Ascending aorta (tissue), 2 donors: ENCODE results near the gene B3GNT5. TPM values are rescaled to one million over a fixed set of nuclear protein-coding genes. Genes with fewer than 3 reads are reported as not detected.

ENCODE experiments used
- DNase-seq, 2 donors: peaks; one replicate each; pipeline ENCODE4 v3.0.0-alpha.2; 2019; ENCODE audit warnings: low spot score in 2 of 2
- H3K27ac ChIP-seq, 2 donors: fragments of 200-600 bp; sonication (generic); one replicate each; pipeline ENCODE4 v1.5.1; 2016 to 2017; ENCODE audit warnings: mild to moderate bottlenecking in 1 of 2
- H3K27me3 ChIP-seq: fragments of 200-600 bp; sonication (generic); one replicate; pipeline ENCODE4 v1.5.1; 2017
- H3K36me3 ChIP-seq, 2 donors: fragments of 200-600 bp; sonication (generic); one replicate each; pipeline ENCODE4 v1.5.1; 2016
- H3K4me1 ChIP-seq, 2 donors: fragments of 200-600 bp; sonication (generic); one replicate each; pipeline ENCODE4 v1.5.1; 2016 to 2017; ENCODE audit warnings: mild to moderate bottlenecking in 1 of 2
- H3K4me3 ChIP-seq, 2 donors: fragments of 200-600 bp; sonication (generic); one replicate each; pipeline ENCODE4 v1.5.1; 2016 to 2017; ENCODE audit warnings: mild to moderate bottlenecking in 1 of 2
- H3K9me3 ChIP-seq, 2 donors: fragments of 200-600 bp; sonication (generic); one replicate each; pipeline ENCODE4 v1.5.1; 2016
- CTCF ChIP-seq, 3 experiments: fragments of 200-600 bp in 2 of 3; fragments of 450-650 bp in 1 of 3; sonication (generic) in 2 of 3; IDR thresholded peaks; one replicate each; pipeline ENCODE4 v1.5.1; 2016 to 2019; ENCODE audit warnings: antibody characterized with exemption in 3 of 3, mild to moderate bottlenecking in 1 of 3, moderate library complexity in 1 of 3
- intact Hi-C: fragments of 100-400 bp; cut with DNase I; formaldehyde crosslinking; loops from one replicate; pipeline ENCODE4 v1.15.1; 2023
- total RNA-seq: library from RNA; depleted of rRNA; stranded (reverse); fragments of >200 nt; gene quantifications from one replicate; pipeline ENCODE4 v1.1.0, GENCODE V29; 2016

The B3GNT5 gene
- total RNA-seq, 1 donor from 2014 or later, result 0.11 TPM

GRCh38 chr3:183254487-183255347 lies 1.7 kb downstream of the B3GNT5 start:
- no peak for DNase-seq
- intact Hi-C loops, result loop anchor here (2.0 to 5.0 kb wide), 2 partner anchors 32 to 128 kb away; no protein-coding TSS in a partner anchor
- peaks cover 0 to 2% of the 10 kb centered on the region in 2 donors for H3K4me1 ChIP-seq
- H3K27me3 ChIP-seq, result no peaks in the 10 kb centered on the region
- no peaks in the 10 kb centered on the region for H3K9me3 ChIP-seq
- peak overlapping the region; percentile 78 to 96 for H3K4me3 ChIP-seq
- H3K36me3 ChIP-seq, result no peaks in the 10 kb centered on the region
- peak overlapping the region; percentile 65 to 77 for H3K27ac ChIP-seq
- no peak for TF ChIP-seq CTCF (IDR thresholded peaks at IDR 0.05)

- no peaks in the 10 kb centered on the region for H3K9me3 ChIP-seq
- H3K27ac ChIP-seq, result no peak overlapping the region
- no peaks in the 10 kb centered on the region for H3K27me3 ChIP-seq
- no peaks in the 10 kb centered on the region for H3K36me3 ChIP-seq
- H3K4me3 ChIP-seq, result peak overlapping the region in 1 of 2 donors; percentile 78
- H3K4me1 ChIP-seq, result peaks cover 0 to 2% of the 10 kb centered on the region in 2 donors
- intact Hi-C loops, result loop anchor here (2.0 kb wide), 1 partner anchor 31 kb away; no protein-coding TSS in a partner anchor
- no peak for DNase-seq
- TF ChIP-seq CTCF (IDR thresholded peaks at IDR 0.05), result no peak
These were observed 2.3 kb downstream of the B3GNT5 start for GRCh38 chr3:183255348-183255730.

GRCh38 chr3:183259087-183259486 lies 6.0 kb downstream of the B3GNT5 start:
- intact Hi-C loops, result no loop called here
- Histone ChIP-seq H3K36me3 (no peaks in the 10 kb centered on the region), H3K27me3 (no peaks in the 10 kb centered on the region), H3K4me1 (peaks cover 0 to 2% of the 10 kb centered on the region in 2 donors), H3K9me3 (no peaks in the 10 kb centered on the region), H3K4me3 (no peak overlapping the region), H3K27ac (no peak overlapping the region)
- no peak for TF ChIP-seq CTCF (IDR thresholded peaks at IDR 0.05)
- DNase-seq, result no peak

GRCh38 chr3:183259621-183260020 lies 6.6 kb downstream of the B3GNT5 start:
- no peak for TF ChIP-seq CTCF (IDR thresholded peaks at IDR 0.05)
- no peaks in the 10 kb centered on the region for H3K9me3 ChIP-seq
- no peak overlapping the region for H3K27ac ChIP-seq
- no peak overlapping the region for H3K4me3 ChIP-seq
- DNase-seq, result no peak
- no peaks in the 10 kb centered on the region for H3K4me1 ChIP-seq
- intact Hi-C loops, result no loop called here
- H3K36me3 ChIP-seq, result no peaks in the 10 kb centered on the region
- H3K27me3 ChIP-seq, result no peaks in the 10 kb centered on the region

- H3K4me1 ChIP-seq, result no peaks in the 10 kb centered on the region
- H3K36me3 ChIP-seq, result no peaks in the 10 kb centered on the region
- no peak for TF ChIP-seq CTCF (IDR thresholded peaks at IDR 0.05)
- no peak overlapping the region for H3K4me3 ChIP-seq
- intact Hi-C loops, result no loop called here
- DNase-seq, result peak in 1 of 2 donors; percentile 69
- H3K9me3 ChIP-seq, result no peaks in the 10 kb centered on the region
- H3K27ac ChIP-seq, result no peak overlapping the region
- H3K27me3 ChIP-seq, result no peaks in the 10 kb centered on the region
These were observed 7.3 kb downstream of the B3GNT5 start for GRCh38 chr3:183260167-183260904.
